ENCODE results near the gene CKLF. TPM values are rescaled to one million over a fixed set of nuclear protein-coding genes. Genes with fewer than 3 reads are reported as not detected.

The CKLF gene
- total and polyA plus RNA-seq, 7 experiments from 2014 or later: 24.1 to 160 (median 45.9) TPM

DNA sequence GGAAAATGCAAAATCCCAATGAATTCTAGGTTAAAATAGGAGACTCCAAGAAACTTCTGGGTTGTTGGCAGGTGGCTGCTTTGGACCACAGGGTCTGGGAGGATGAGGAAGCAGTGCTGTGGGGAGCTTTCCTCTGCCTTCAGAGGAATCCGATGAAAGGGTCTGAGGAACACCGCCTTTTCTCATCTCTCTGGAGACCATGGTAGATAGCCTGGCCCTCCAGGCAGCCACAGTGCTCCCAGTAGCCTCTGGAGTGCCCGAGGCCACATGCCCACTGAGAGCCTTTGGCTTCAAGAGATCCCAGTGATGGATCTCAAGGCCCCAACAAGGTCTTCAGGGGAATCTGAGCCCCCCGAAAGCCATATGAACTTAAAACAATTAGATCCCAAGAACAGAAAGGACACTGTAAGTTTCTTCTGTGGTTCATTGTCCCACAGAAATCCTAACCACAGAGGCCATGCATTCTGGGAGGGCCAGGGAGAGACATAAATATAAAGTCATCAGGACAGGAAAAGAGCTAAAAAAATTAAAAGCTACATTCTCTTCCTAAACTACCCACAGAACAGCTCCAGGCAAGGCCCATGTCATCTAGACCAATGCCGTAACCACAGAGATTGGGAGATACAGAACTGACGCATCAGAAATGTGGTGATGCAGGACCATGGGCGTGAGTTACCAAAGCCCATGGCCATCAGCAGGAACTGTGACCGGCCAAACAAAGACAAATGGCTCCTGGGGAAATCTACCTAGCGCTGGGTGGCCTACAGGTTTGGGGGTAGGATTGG, 26.8 kb upstream of the CKLF start:
- Histone ChIP-seq H3K4me1 (ENCODE audit: control insufficient read depth in 2 of 2, insufficient read depth in 2 of 2, low read length in 2 of 2) (peaks cover 51 to 53% of the 10 kb centered on the region in 2 donors), H3K27me3 (ENCODE audit: control insufficient read depth in 2 of 2, insufficient read depth in 2 of 2, low read length in 2 of 2) (no peaks in the 10 kb centered on the region), H3K27ac (ENCODE audit: low read depth, low read length) (no peak overlapping the region), H3K4me3 (ENCODE audit: low read length) (no peak overlapping the region), H3K9me3 (ENCODE audit: control insufficient read depth in 2 of 3, low read length in 3 of 3) (no peaks in the 10 kb centered on the region), H3K36me3 (ENCODE audit: control insufficient read depth in 2 of 3, insufficient read depth in 3 of 3, low read length in 3 of 3) (no peaks in the 10 kb centered on the region)
- intact Hi-C loops (cut with micrococcal nuclease): loop anchor here (2.0 kb wide), 4 partner anchors 13 to 79 kb away; partner anchors contain the start of gene CMTM3 (in 2 of the 2)
- DNase-seq (no peak), ATAC-seq (peak; percentile 68)
- ChIA-PET POLR2A (interaction anchor here (1.1 to 12.9 kb wide), 2 partner anchors 15 to 24 kb away, joined by 3 to 164 read pairs; partner anchors contain the start of genes CKLF and TK2), CTCF (interaction anchor here (1.2 kb wide), 1 partner anchor 22 kb away, joined by 3 read pairs; no protein-coding TSS in a partner anchor)
- Mint-ChIP-seq H3K9me3 (no peaks in the 10 kb centered on the region), H3K27ac (peak overlapping the region; percentile 71 to 96 (median 90)), H3K4me3 (peak overlapping the region in 2 of 10 donors; percentile 82 to 85), H3K27me3 (peaks cover 0 to 4% (median 0%) of the 10 kb centered on the region in 5 donors), H3K4me1 (peaks cover 49 to 78% (median 65%) of the 10 kb centered on the region in 7 donors), H3K36me3 (peaks cover 0 to 23% (median 0%) of the 10 kb centered on the region in 5 donors)

DNA sequence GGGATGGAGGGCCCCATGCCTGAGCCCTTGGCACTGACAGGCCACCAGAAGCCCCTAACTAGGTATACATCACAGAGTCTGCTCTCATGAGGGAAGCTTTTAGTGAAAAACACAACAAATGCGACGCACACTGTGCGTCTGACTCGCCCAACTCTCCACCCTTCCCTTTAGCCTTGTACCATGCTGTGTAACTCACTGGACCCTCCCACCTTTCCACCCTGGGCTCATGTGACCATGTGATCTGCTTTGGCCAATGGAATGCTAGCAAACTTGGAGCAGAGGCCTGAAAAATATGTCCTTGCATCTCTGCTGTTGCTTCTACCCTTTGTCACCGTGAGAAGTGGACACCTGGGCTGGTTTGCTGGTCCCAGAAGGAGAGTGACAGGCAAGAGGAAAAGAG, 24.1 kb upstream of the CKLF start:
- Mint-ChIP-seq H3K27me3 (no peaks in the 10 kb centered on the region), H3K36me3 (peaks cover 0 to 28% (median 0%) of the 10 kb centered on the region in 5 donors), H3K4me3 (no peak overlapping the region), H3K4me1 (peaks cover 25 to 51% (median 38%) of the 10 kb centered on the region in 7 donors), H3K27ac (peak overlapping the region in 2 of 9 donors; percentile 41 to 43), H3K9me3 (no peaks in the 10 kb centered on the region)
- intact Hi-C loops (cut with micrococcal nuclease): no loop called here
- POLR2A ChIA-PET: interaction anchor here (12.9 kb wide), 1 partner anchor 21 kb away, joined by 164 read pairs; the partner anchor contains the start of genes CKLF and TK2
- no peak for DNase-seq
- Histone ChIP-seq H3K36me3 (ENCODE audit: control insufficient read depth in 2 of 3, insufficient read depth in 3 of 3, low read length in 3 of 3) (no peaks in the 10 kb centered on the region), H3K4me3 (ENCODE audit: low read length) (no peak overlapping the region), H3K27me3 (ENCODE audit: control insufficient read depth in 2 of 2, insufficient read depth in 2 of 2, low read length in 2 of 2) (no peaks in the 10 kb centered on the region), H3K27ac (ENCODE audit: low read depth, low read length) (no peak overlapping the region), H3K4me1 (ENCODE audit: control insufficient read depth in 2 of 2, insufficient read depth in 2 of 2, low read length in 2 of 2) (peaks cover 24 to 26% of the 10 kb centered on the region in 2 donors), H3K9me3 (ENCODE audit: control insufficient read depth in 2 of 3, low read length in 3 of 3) (no peaks in the 10 kb centered on the region)
- CTCF ChIA-PET: no interaction called here
- ATAC-seq: no peak

DNA sequence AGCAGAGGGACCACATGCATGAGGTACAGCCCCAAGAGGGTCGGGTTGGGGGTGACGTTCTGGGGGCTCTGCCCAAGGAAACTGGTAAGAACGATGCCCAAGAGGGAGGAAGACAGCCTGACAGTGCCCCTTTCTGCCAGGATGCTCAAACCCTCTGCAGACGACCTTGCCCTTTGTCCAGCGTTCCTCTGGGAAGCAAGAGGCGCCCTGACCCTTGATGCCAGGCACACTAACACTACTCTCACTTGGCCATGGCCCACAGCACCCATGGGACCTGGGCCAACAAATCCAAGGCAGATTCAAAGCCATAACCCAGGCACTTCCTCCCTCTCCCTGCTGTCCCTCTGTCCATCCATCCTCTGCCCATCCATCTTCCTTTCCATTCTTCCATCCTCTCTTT, 22.9 kb upstream of the CKLF start:
- Mint-ChIP-seq H3K4me1 (peaks cover 17 to 44% (median 26%) of the 10 kb centered on the region in 7 donors), H3K9me3 (no peaks in the 10 kb centered on the region), H3K27me3 (no peaks in the 10 kb centered on the region), H3K27ac (peak overlapping the region in 4 of 9 donors; percentile 7 to 75 (median 50)), H3K36me3 (peaks cover 0 to 27% (median 2%) of the 10 kb centered on the region in 5 donors), H3K4me3 (no peak overlapping the region)
- no peak for DNase-seq
- ChIA-PET POLR2A (interaction anchor here (0.6 to 12.9 kb wide), 2 partner anchors 20 to 512 kb away, joined by 3 to 164 read pairs; partner anchors contain the start of genes CKLF and TK2), CTCF (no interaction called here)
- Histone ChIP-seq H3K9me3 (ENCODE audit: control insufficient read depth in 2 of 3, low read length in 3 of 3) (no peaks in the 10 kb centered on the region), H3K36me3 (ENCODE audit: control insufficient read depth in 2 of 3, insufficient read depth in 3 of 3, low read length in 3 of 3) (no peaks in the 10 kb centered on the region), H3K4me3 (ENCODE audit: low read length) (no peak overlapping the region), H3K4me1 (ENCODE audit: control insufficient read depth in 2 of 2, insufficient read depth in 2 of 2, low read length in 2 of 2) (peaks cover 12 to 15% of the 10 kb centered on the region in 2 donors), H3K27me3 (ENCODE audit: control insufficient read depth in 2 of 2, insufficient read depth in 2 of 2, low read length in 2 of 2) (no peaks in the 10 kb centered on the region), H3K27ac (ENCODE audit: low read depth, low read length) (no peak overlapping the region)
- ATAC-seq: no peak
- intact Hi-C loops (cut with micrococcal nuclease): no loop called here

DNA sequence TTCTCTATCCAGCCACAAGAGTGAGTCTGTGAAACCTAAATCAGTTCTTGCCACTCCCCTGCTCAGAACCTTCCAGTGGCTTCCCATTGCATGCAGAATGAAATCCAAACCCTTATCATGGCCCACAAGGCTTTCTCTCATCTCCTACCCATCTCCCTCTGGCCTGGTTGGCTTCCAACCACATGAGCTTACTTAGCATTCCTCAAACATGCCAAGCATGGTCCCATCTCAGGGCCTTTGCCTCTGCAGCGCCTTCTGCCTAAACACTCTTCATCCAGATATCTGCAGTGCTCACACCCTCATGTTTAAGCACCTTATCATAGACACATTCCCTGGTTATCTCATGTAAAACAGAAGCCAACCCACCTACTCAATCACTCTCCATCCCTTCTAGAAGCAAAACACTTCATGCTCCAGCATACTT, 18.0 kb upstream of the CKLF start:
- ATAC-seq (no peak), DNase-seq (no peak)
- no peaks in the 10 kb centered on the region for H3K27me3 ChIP-seq (ENCODE audit: control insufficient read depth in 2 of 2, insufficient read depth in 2 of 2, low read length in 2 of 2)
- H3K4me3 ChIP-seq (ENCODE audit: low read length): no peak overlapping the region
- Mint-ChIP-seq H3K4me3 (no peak overlapping the region), H3K36me3 (peaks cover 0 to 39% (median 7%) of the 10 kb centered on the region in 5 donors), H3K27me3 (no peaks in the 10 kb centered on the region), H3K27ac (peak overlapping the region in 3 of 9 donors; percentile 14 to 76 (median 23)), H3K9me3 (no peaks in the 10 kb centered on the region), H3K4me1 (peaks cover 3 to 27% (median 6%) of the 10 kb centered on the region in 7 donors)
- POLR2A ChIA-PET: no interaction called here
- H3K27ac ChIP-seq (ENCODE audit: low read depth, low read length): no peak overlapping the region
- H3K9me3 ChIP-seq (ENCODE audit: control insufficient read depth in 2 of 3, low read length in 3 of 3): no peaks in the 10 kb centered on the region
- peaks cover 0 to 4% (median 0%) of the 10 kb centered on the region in 3 experiments for H3K36me3 ChIP-seq (ENCODE audit: control insufficient read depth in 2 of 3, insufficient read depth in 3 of 3, low read length in 3 of 3)
- intact Hi-C loops (cut with micrococcal nuclease): no loop called here
- H3K4me1 ChIP-seq (ENCODE audit: control insufficient read depth in 2 of 2, insufficient read depth in 2 of 2, low read length in 2 of 2): no peaks in the 10 kb centered on the region
- CTCF ChIA-PET: no interaction called here

DNA sequence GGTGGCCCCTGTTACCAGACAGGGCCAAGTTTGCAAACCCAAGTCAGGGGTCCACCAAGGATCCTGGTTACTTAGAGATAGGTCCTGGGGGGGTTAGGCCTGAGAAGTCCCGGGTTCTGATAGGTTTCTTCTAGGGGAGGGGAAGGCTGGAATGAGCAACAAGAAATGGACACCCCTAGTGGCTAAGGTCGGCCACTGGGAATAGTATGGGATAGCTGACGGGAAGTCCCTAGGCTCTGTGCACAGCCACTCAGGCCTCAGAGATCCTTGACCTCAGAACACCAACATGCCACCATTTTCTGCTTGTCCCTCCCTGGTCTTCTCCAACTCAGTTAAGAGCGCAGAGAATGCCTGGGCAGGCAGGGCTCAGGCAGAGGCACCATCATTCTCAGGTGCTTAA, 15.9 kb upstream of the CKLF start:
- Histone ChIP-seq H3K27me3 (ENCODE audit: control insufficient read depth in 2 of 2, insufficient read depth in 2 of 2, low read length in 2 of 2) (no peaks in the 10 kb centered on the region), H3K36me3 (ENCODE audit: control insufficient read depth in 2 of 3, insufficient read depth in 3 of 3, low read length in 3 of 3) (peaks cover 0 to 4% (median 0%) of the 10 kb centered on the region in 3 experiments), H3K4me3 (ENCODE audit: low read length) (no peak overlapping the region), H3K4me1 (ENCODE audit: control insufficient read depth in 2 of 2, insufficient read depth in 2 of 2, low read length in 2 of 2) (peaks cover 0 to 3% of the 10 kb centered on the region in 2 donors), H3K27ac (ENCODE audit: low read depth, low read length) (no peak overlapping the region), H3K9me3 (ENCODE audit: control insufficient read depth in 2 of 3, low read length in 3 of 3) (no peaks in the 10 kb centered on the region)
- ChIA-PET CTCF (interaction anchor here (0.6 to 0.8 kb wide), 2 partner anchors 25 to 114 kb away, joined by 4 to 5 read pairs; no protein-coding TSS in a partner anchor), POLR2A (interaction anchor here (0.7 to 1.0 kb wide), 2 partner anchors 15 to 16 kb away, joined by 3 read pairs; no protein-coding TSS in a partner anchor)
- Mint-ChIP-seq H3K9me3 (no peaks in the 10 kb centered on the region), H3K4me3 (no peak overlapping the region), H3K27me3 (no peaks in the 10 kb centered on the region), H3K4me1 (peaks cover 11 to 34% (median 14%) of the 10 kb centered on the region in 7 donors), H3K27ac (no peak overlapping the region), H3K36me3 (peaks cover 0 to 32% (median 7%) of the 10 kb centered on the region in 5 donors)
- DNase-seq: no peak
- ATAC-seq: no peak
- intact Hi-C loops (cut with micrococcal nuclease): no loop called here

DNA sequence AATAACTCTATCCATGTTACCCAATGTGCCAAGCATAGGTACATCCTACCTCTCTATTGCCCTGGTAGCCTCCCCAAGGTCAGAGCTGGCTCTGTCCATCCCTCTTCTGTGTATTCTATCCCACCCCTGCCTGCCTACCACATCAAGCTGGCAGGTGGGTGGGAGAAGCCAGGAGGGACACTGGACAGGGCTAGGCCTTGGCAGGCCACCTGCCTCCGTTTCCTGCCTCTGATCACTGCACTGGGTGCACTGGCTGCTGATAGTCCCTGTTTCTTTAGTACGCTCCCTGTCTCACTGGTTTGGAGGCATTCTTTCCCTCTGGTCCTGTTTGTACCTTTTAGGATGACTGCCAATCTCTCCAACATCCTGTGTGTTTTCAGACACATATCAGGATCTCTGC, 15.1 kb upstream of the CKLF start:
- Mint-ChIP-seq H3K27me3 (no peaks in the 10 kb centered on the region), H3K4me3 (no peak overlapping the region), H3K9me3 (no peaks in the 10 kb centered on the region), H3K36me3 (peaks cover 0 to 35% (median 8%) of the 10 kb centered on the region in 5 donors), H3K27ac (peak overlapping the region in 2 of 9 donors; percentile 4 to 62), H3K4me1 (peaks cover 11 to 37% (median 14%) of the 10 kb centered on the region in 7 donors)
- ChIA-PET CTCF (no interaction called here), POLR2A (no interaction called here)
- ATAC-seq: no peak
- H3K9me3 ChIP-seq (ENCODE audit: control insufficient read depth in 2 of 3, low read length in 3 of 3): no peaks in the 10 kb centered on the region
- no peak overlapping the region for H3K4me3 ChIP-seq (ENCODE audit: low read length)
- H3K36me3 ChIP-seq (ENCODE audit: control insufficient read depth in 2 of 3, insufficient read depth in 3 of 3, low read length in 3 of 3): peaks cover 0 to 4% (median 0%) of the 10 kb centered on the region in 3 experiments
- intact Hi-C loops (cut with micrococcal nuclease): no loop called here
- no peak for DNase-seq
- H3K27ac ChIP-seq (ENCODE audit: low read depth, low read length): no peak overlapping the region
- no peaks in the 10 kb centered on the region for H3K27me3 ChIP-seq (ENCODE audit: control insufficient read depth in 2 of 2, insufficient read depth in 2 of 2, low read length in 2 of 2)
- H3K4me1 ChIP-seq (ENCODE audit: control insufficient read depth in 2 of 2, insufficient read depth in 2 of 2, low read length in 2 of 2): peaks cover 0 to 3% of the 10 kb centered on the region in 2 donors

All from naive thymus-derived CD4-positive, alpha-beta T cell (primary cell).